Glutamatergic neuron (in vitro differentiated cells): ENCODE measurements around the gene TMEM248. TPM values are rescaled to one million over a fixed set of nuclear protein-coding genes. Genes with fewer than 3 reads are reported as not detected.
"Not testable (repeated sequence)": the region's sequence is repeated elsewhere in the genome, so short reads cannot be mapped to it uniquely, and the experiment has no call there.

Experiments
- DNase-seq: peaks from one replicate; pipeline ENCODE4 v3.0.0; 2022
- H3K27ac Mint-ChIP-seq: one replicate; pipeline ENCODE4 v1.8.0; 2020; ENCODE audit warnings: mild to moderate bottlenecking, mixed read lengths, inconsistent platforms; ENCODE audit not compliant: unreplicated experiment
- H3K27me3 Mint-ChIP-seq: one replicate; pipeline ENCODE4 v1.8.0; 2020; ENCODE audit warnings: mild to moderate bottlenecking, moderate library complexity, mixed read lengths, inconsistent platforms; ENCODE audit not compliant: unreplicated experiment
- H3K36me3 Mint-ChIP-seq: one replicate; pipeline ENCODE4 v1.8.0; 2020; ENCODE audit warnings: mild to moderate bottlenecking, mixed read lengths, inconsistent platforms; ENCODE audit not compliant: unreplicated experiment
- H3K4me1 Mint-ChIP-seq: one replicate; pipeline ENCODE4 v1.8.0; 2020; ENCODE audit warnings: mild to moderate bottlenecking, low read depth, mixed read lengths, inconsistent platforms; ENCODE audit not compliant: unreplicated experiment
- H3K4me3 Mint-ChIP-seq: one replicate; pipeline ENCODE4 v1.8.0; 2020; ENCODE audit warnings: mild to moderate bottlenecking, mixed read lengths, inconsistent platforms; ENCODE audit not compliant: unreplicated experiment
- H3K9me3 Mint-ChIP-seq: one replicate; pipeline ENCODE4 v1.8.0; 2020; ENCODE audit warnings: mild to moderate bottlenecking, moderate library complexity, mixed read lengths, inconsistent platforms; ENCODE audit not compliant: unreplicated experiment
- CTCF ChIP-seq: fragments of 200-600 bp; sonication (generic); IDR thresholded peaks from one replicate; pipeline ENCODE4 v1.5.0; 2021; ENCODE audit not compliant: partially characterized antibody, unreplicated experiment
- total RNA-seq: library from RNA; stranded (reverse); fragmentation: NEBNext Ultra II Directional; extraction: Animal tissue kit (Norgen Biotek cat#: 25700); gene quantifications from one replicate; pipeline ENCODE4 v1.2.1, GENCODE V29; 2021; ENCODE audit not compliant: unreplicated experiment

The TMEM248 gene
- total RNA-seq, 1 donor from 2014 or later = 62.6 TPM

GRCh38 chr7:66883716-66884115 is 37.3 kb upstream of the TMEM248 start:
- Mint-ChIP-seq H3K27me3 (peaks cover 2% of the 10 kb centered on the region), H3K27ac (no peak overlapping the region), H3K36me3 (no peaks in the 10 kb centered on the region), H3K9me3 (no peaks in the 10 kb centered on the region), H3K4me3 (no peak overlapping the region), H3K4me1 (no peaks in the 10 kb centered on the region)
- no peak for TF ChIP-seq CTCF
- DNase-seq = no peak

GRCh38 chr7:66884556-66884955 is 36.5 kb upstream of the TMEM248 start:
- DNase-seq, H3K27me3 Mint-ChIP-seq, H3K36me3 Mint-ChIP-seq, H3K4me3 Mint-ChIP-seq, H3K9me3 Mint-ChIP-seq, H3K27ac Mint-ChIP-seq, H3K4me1 Mint-ChIP-seq: not testable (repeated sequence)

GRCh38 chr7:66886152-66886551 is 34.9 kb upstream of the TMEM248 start:
- no peaks in the 10 kb centered on the region for H3K4me1 Mint-ChIP-seq
- no peaks in the 10 kb centered on the region for H3K9me3 Mint-ChIP-seq
- no peak for DNase-seq
- peaks cover 2% of the 10 kb centered on the region for H3K27me3 Mint-ChIP-seq
- no peaks in the 10 kb centered on the region for H3K36me3 Mint-ChIP-seq
- H3K4me3 Mint-ChIP-seq = no peak overlapping the region
- TF ChIP-seq CTCF = no peak
- H3K27ac Mint-ChIP-seq = no peak overlapping the region

- not testable (repeated sequence) for H3K4me1 Mint-ChIP-seq, H3K27ac Mint-ChIP-seq, DNase-seq, H3K9me3 Mint-ChIP-seq, H3K36me3 Mint-ChIP-seq, H3K4me3 Mint-ChIP-seq, H3K27me3 Mint-ChIP-seq
Observed at GRCh38 chr7:66888223-66888622, 32.8 kb upstream of the TMEM248 start.

- Mint-ChIP-seq H3K4me1 (no peaks in the 10 kb centered on the region), H3K27ac (no peak overlapping the region), H3K9me3 (no peaks in the 10 kb centered on the region), H3K4me3 (no peak overlapping the region), H3K36me3 (no peaks in the 10 kb centered on the region), H3K27me3 (no peaks in the 10 kb centered on the region)
- TF ChIP-seq CTCF = peak; percentile 9
- DNase-seq = no peak
Observed at GRCh38 chr7:66894463-66895080, 26.5 kb upstream of the TMEM248 start.

GRCh38 chr7:66896441-66896840 is 24.6 kb upstream of the TMEM248 start:
- no peak for TF ChIP-seq CTCF
- no peak for DNase-seq
- Mint-ChIP-seq H3K27ac (no peak overlapping the region), H3K4me1 (no peaks in the 10 kb centered on the region), H3K27me3 (no peaks in the 10 kb centered on the region), H3K36me3 (no peaks in the 10 kb centered on the region), H3K4me3 (no peak overlapping the region), H3K9me3 (peaks cover 1% of the 10 kb centered on the region)
